ENCODE measurements around the gene CORO7.

Gene CORO7

DNA sequence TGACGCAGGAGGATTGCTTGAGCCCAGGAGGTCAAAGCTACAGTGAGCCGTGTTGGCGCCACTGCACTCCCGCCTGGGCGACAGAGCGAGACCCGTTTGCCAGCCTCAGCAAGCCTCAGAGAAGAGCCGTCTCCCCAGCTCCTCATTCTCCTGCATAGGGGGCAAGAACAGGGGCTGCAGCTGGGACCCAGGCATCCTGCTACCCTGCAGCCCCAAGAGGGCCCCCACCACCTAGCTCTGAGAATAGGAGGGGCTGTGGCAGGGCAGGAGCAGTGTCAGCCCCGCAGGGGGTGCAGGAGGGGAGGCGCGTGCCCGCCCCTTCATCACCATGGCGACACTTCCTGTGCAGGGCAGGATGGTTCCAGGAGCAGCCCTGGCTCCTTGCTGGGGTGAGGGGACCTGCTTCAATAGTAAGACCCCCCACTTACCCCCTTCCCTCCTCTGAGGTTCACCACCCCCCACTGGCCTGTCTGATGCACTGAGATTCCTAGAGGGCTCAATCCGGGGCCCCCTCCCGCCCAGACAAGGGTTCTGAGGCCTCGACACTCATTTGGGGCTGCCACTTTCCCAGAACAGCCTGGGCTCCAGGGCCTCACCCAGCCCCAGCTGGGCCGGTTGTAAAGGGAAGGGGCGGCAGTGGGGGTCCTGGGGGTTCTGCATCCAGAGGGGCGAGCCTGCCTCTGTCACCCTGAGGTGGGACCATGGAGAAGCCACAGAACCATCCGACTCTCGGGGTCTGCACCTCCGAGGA, 24.6 kb downstream of the CORO7 start:
- no peak for DNase-seq (ENCODE audit: low read depth)
- H3K4me3 ChIP-seq (ENCODE audit: low read depth, low read length), result no peak overlapping the region

DNA sequence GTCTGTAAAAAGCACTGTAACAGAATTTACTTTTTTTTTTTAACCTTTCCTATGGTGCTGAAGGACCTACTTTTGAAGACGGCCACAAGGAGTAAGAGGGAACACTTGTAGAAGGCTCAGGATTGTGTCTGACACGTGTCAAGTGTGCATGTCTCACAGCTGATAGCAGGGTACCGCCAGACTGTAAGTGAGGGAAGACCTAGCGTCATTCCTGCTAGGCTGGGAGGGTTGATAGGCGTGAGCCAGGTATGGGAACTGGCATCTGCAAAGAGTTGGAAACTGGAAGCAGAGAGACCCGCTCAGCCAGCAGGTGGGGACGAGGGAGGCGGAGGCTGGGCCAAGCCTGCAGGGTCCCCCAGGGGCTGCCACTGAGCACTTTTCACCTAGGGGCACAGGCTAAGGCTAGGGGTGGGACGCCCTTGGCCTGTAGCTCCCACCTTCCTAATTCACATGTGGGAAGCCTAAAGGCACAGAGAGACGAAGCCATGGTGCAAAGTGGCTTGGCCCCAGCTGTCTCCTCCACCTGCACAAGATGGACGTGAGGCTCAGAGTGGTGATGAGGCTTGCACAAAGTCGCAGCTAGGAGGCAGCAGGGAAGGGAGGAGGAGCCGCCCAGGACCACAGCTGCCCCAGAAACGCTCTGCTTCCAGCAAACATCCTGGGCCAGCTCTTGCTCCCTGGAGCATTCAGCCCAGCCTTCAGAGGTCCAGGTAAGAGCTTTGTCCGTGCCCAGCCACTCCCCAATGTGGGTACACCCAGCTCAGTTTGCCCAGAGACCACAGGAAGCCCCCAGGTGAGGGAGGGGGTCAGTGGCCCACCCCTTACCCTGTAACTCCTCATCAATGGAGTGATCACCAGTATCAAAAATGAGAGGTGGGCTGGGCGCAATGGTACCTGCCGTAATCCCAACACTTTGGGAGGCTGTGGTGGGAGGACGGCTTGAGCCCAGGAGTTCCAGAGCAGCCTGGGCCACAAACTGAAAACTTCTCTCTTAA, 25.8 kb downstream of the CORO7 start:
- no peak overlapping the region for H3K4me3 ChIP-seq (ENCODE audit: low read depth, low read length)
- TF ChIP-seq, protein P1, sequence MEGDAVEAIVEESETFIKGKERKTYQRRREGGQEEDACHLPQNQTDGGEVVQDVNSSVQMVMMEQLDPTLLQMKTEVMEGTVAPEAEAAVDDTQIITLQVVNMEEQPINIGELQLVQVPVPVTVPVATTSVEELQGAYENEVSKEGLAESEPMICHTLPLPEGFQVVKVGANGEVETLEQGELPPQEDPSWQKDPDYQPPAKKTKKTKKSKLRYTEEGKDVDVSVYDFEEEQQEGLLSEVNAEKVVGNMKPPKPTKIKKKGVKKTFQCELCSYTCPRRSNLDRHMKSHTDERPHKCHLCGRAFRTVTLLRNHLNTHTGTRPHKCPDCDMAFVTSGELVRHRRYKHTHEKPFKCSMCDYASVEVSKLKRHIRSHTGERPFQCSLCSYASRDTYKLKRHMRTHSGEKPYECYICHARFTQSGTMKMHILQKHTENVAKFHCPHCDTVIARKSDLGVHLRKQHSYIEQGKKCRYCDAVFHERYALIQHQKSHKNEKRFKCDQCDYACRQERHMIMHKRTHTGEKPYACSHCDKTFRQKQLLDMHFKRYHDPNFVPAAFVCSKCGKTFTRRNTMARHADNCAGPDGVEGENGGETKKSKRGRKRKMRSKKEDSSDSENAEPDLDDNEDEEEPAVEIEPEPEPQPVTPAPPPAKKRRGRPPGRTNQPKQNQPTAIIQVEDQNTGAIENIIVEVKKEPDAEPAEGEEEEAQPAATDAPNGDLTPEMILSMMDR (IDR thresholded peaks at IDR 0.05; ENCODE audit: control insufficient read depth, extremely low read depth, insufficient read depth), result no peak
- no peak for DNase-seq (ENCODE audit: low read depth)

More for the DNA sequence above, 24.6 kb downstream of the CORO7 start:
- TF ChIP-seq, protein P1 (IDR thresholded peaks at IDR 0.05; ENCODE audit: control insufficient read depth, extremely low read depth, insufficient read depth), result no peak

DNA sequence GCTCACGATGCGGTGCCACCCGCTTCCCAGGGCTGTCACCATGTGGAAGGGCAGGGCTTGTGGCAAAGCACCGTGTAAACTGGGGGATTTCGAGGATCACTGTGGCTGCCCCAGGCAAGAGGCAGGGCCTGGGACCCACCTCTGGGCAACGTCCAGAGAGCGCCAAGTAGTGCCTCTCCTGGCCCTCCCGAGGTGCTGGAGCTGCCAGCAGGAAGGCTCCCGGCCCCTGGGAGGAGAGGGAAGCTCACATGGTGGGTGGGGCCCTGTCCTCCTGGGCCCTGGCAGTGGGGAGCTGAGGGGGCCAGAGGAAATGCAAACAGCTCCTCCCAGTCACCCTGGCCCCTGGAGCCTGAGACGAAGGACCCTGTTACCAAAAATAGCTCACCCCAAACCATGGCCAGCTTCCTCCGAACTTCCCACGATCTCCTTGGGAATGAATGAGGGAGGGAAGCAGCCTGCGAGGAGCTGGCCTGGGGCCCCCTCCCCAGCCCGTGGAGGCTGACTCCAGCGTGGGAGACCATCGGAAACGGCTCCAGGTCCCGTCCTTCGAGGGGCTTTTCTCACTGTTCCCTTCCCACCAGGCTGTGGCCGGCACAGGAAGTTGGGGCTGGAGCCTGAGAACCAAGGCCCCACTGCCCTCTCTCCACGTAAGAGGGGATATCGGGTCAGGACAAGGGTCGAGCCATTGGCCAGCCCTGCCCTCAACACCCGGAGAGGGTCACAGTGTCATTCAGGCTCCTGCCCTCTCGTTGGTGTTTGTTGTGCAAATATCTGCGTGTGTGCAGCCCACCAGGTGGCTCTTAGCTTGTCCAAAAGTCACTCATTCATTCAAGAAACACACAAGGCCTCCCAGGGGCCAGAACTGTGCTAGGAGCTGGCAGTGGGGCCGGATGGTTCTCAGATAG, 27.1 kb downstream of the CORO7 start:
- H3K4me3 ChIP-seq (ENCODE audit: low read depth, low read length), result no peak overlapping the region
- DNase-seq (ENCODE audit: low read depth), result no peak
- TF ChIP-seq, protein P1 (IDR thresholded peaks at IDR 0.05; ENCODE audit: control insufficient read depth, extremely low read depth, insufficient read depth), result 0 out of 2 replicates have a peak, but pooled peaks have one; percentile 3

DNA sequence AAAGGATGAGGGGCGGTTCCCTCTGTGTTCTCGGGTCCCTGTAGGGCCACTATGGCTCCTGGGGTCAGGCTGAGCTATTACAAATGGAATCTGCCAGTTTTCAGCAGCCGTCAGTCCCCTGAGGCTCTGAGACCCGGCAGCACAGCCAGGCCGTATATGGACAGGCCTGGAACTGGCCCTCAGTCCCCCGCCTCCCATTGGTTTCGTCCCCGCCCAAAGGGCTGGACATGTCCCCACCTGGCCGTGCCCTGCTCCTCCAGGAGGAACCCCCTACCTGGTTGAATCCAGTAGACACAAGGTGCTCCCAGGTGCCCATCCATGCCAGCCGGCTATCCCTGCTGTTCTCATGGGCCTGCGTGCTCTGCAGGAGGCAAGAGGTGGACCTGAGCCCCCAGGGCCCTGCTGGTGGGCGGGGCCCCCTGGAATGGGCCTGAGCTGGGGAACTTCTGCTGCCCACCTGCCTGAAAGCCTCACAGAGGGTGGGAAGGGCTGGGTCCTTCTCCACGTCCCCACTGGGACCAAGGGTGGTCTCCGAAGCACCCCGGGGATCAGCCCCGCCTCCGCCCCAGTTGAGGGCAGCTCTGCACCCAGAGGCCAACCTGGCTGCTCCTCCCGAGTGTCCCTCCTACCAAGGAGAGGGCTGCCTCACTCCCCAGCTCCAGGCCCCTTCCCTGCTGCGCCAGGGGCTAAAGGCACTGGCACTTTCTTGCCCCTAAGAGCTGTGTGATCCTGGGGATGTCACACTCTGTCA, 27.9 kb downstream of the CORO7 start:
- TF ChIP-seq, protein P1 (IDR thresholded peaks at IDR 0.05; ENCODE audit: control insufficient read depth, extremely low read depth, insufficient read depth), result no peak
- no peak overlapping the region for H3K4me3 ChIP-seq (ENCODE audit: low read depth, low read length)
- DNase-seq (ENCODE audit: low read depth), result no peak

DNA sequence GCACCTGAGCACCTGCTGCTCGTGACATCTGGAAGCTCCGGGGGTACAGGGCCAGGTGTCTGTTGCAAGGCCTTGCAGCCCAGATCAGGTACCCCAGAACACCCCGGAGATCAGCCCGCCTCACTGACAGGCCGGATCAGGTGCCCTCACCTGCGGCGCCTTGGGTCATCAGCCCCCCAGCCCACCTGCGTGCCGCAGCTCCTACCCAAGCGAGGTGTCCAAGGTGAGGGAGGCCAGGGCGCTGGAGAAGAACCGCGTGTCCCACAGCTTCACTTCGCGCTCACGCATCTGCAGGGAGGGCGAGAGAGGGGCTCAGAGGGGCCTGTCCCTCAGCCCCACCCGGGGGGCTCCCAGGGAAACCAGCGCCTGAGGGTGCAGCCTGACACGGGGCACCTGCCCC, 28.6 kb downstream of the CORO7 start:
- no peak for DNase-seq (ENCODE audit: low read depth)
- H3K4me3 ChIP-seq (ENCODE audit: low read depth, low read length), result no peak overlapping the region
- TF ChIP-seq, protein P1 (IDR thresholded peaks at IDR 0.05; ENCODE audit: control insufficient read depth, extremely low read depth, insufficient read depth), result no peak

Data from LNCaP clone FGC (cell line).